Brain microvascular endothelial cell (primary cell): ENCODE measurements around the gene EVC.
"Not testable (repeated sequence)": the region's sequence is repeated elsewhere in the genome, so short reads cannot be mapped to it uniquely, and the experiment has no call there.

Experiments
- DNase-seq: peaks from one replicate; pipeline ENCODE4 v3.0.0-alpha.2; 2020
- H3K27ac ChIP-seq: fragments of 250-450 bp; sonication (Bioruptor Pico); 2 replicates; pipeline ENCODE4 v1.5.1; 2020; ENCODE audit warnings: mild to moderate bottlenecking, moderate library complexity
- H3K27me3 ChIP-seq: fragments of 250-450 bp; sonication (Bioruptor Pico); replicated peaks from 2 replicates; pipeline ENCODE4 v1.5.1; 2020; ENCODE audit warnings: mild to moderate bottlenecking
- H3K36me3 ChIP-seq: fragments of 250-450 bp; sonication (Bioruptor Pico); replicated peaks from 2 replicates; pipeline ENCODE4 v1.5.1; 2020; ENCODE audit warnings: mild to moderate bottlenecking
- H3K4me3 ChIP-seq: 2 replicates; pipeline ENCODE4 v1.5.1; 2011; ENCODE audit warnings: low read depth, mild to moderate bottlenecking, control low read depth, low read length, moderate library complexity
- in situ Hi-C: cut with HindIII; loops from 2 replicates; pipeline ENCODE4 v1.10.0; 2017; ENCODE audit warnings: low sequenced_read_pairs, low pct_ligation_motif_present
- TF ChIP-seq, protein P1 (sequence below): IDR thresholded peaks from 2 replicates; pipeline ENCODE4 v1.5.1; 2011; ENCODE audit warnings: low read depth, mild to moderate bottlenecking, moderate library complexity, low read length, control low read depth, inconsistent platforms; ENCODE audit errors: missing control alignments

Gene EVC

DNA sequence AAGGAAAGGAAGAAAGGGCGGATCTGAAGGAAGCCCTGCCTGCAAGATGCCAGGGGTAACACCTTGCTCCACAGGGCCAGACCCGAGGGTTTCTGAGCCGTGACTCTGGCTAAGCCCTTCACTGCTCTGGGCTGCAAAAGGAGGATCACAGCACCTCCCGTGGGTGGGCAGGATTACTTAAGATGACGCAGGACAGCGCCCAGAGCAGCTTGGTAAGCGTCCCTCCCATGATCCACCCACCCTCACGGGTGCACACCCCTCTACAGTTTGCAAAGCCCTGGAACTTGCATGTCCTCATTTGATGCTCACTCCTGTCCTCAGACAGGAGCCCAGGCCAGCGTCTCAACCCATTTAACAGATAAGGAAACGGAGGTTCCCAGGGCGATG is 117.0 kb downstream of the EVC start:
- no peak for DNase-seq
- in situ Hi-C loops: no loop called here
- Histone ChIP-seq H3K27ac (no peak overlapping the region), H3K27me3 (no peaks in the 10 kb centered on the region), H3K36me3 (peaks cover 24% of the 10 kb centered on the region), H3K4me3 (no peak overlapping the region)
- TF ChIP-seq, protein P1, sequence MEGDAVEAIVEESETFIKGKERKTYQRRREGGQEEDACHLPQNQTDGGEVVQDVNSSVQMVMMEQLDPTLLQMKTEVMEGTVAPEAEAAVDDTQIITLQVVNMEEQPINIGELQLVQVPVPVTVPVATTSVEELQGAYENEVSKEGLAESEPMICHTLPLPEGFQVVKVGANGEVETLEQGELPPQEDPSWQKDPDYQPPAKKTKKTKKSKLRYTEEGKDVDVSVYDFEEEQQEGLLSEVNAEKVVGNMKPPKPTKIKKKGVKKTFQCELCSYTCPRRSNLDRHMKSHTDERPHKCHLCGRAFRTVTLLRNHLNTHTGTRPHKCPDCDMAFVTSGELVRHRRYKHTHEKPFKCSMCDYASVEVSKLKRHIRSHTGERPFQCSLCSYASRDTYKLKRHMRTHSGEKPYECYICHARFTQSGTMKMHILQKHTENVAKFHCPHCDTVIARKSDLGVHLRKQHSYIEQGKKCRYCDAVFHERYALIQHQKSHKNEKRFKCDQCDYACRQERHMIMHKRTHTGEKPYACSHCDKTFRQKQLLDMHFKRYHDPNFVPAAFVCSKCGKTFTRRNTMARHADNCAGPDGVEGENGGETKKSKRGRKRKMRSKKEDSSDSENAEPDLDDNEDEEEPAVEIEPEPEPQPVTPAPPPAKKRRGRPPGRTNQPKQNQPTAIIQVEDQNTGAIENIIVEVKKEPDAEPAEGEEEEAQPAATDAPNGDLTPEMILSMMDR: no peak

DNA sequence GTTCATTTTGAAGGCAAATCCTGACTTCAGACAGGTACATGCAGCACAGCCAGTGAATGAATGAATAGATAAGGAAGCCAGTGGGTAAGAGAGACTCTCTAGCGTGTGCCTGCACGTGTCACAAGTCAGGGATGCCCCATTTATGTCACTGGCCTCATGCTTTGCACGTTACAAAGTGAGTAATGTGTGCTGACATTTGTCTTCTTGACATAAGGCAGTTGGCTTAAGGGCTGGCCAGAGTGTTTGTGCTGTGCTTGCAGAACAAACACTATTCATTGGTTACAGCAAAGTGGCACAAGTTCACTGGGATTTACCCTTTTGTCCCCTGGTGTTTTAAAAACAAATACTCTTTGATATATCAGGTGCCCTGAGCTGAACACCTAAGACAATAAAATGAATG is 125.9 kb downstream of the EVC start:
- no peaks in the 10 kb centered on the region for H3K36me3 ChIP-seq
- no peak for DNase-seq
- TF ChIP-seq, protein P1: no peak
- no peak overlapping the region for H3K27ac ChIP-seq
- in situ Hi-C loops: no loop called here
- no peak overlapping the region for H3K4me3 ChIP-seq
- H3K27me3 ChIP-seq: no peaks in the 10 kb centered on the region

DNA sequence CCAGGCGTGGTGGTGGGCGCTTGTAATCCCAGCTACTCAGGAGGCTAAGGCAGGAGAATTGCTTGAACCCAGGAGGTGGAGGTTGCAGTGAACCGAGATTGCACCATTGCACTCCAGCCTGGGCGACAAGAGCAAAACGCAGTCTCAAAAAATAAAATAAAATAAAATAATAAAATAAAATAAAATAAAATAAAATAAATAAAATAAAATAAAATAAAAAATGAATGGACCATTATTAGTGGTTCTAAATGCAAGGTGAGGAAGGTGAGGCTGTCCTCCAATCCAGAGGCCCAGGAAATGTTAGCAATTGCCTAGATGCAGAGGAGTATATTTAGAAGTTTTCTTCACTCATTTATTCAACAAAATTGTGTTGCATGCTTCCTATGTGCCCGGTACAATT is 126.5 kb downstream of the EVC start:
- DNase-seq, H3K4me3 ChIP-seq, H3K27me3 ChIP-seq, in situ Hi-C loops, H3K36me3 ChIP-seq, H3K27ac ChIP-seq: not testable (repeated sequence)

DNA sequence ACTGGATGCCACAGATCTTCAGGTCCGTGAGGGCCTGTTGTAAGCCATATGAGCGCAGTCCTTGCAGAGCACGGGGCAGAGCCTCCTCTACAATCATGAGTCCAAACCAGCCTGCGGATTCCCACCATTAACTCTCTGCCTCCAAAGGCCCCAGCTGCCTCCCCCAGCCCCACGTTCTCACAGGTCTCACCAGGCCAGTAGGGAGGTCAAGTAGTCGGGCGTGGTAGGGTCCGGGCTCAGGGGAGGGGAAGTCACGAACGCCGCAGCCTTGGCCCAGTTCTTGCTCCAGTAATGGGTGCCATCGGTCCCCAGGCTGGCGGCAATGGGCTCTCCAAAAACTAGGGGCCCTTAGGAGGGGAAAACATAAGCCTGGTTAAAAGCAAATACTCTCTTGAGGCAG is 128.3 kb downstream of the EVC start:
- Histone ChIP-seq H3K27me3 (peaks cover 4% of the 10 kb centered on the region), H3K4me3 (no peak overlapping the region), H3K27ac (no peak overlapping the region), H3K36me3 (no peaks in the 10 kb centered on the region)
- DNase-seq: no peak
- in situ Hi-C loops: no loop called here
- TF ChIP-seq, protein P1: no peak

DNA sequence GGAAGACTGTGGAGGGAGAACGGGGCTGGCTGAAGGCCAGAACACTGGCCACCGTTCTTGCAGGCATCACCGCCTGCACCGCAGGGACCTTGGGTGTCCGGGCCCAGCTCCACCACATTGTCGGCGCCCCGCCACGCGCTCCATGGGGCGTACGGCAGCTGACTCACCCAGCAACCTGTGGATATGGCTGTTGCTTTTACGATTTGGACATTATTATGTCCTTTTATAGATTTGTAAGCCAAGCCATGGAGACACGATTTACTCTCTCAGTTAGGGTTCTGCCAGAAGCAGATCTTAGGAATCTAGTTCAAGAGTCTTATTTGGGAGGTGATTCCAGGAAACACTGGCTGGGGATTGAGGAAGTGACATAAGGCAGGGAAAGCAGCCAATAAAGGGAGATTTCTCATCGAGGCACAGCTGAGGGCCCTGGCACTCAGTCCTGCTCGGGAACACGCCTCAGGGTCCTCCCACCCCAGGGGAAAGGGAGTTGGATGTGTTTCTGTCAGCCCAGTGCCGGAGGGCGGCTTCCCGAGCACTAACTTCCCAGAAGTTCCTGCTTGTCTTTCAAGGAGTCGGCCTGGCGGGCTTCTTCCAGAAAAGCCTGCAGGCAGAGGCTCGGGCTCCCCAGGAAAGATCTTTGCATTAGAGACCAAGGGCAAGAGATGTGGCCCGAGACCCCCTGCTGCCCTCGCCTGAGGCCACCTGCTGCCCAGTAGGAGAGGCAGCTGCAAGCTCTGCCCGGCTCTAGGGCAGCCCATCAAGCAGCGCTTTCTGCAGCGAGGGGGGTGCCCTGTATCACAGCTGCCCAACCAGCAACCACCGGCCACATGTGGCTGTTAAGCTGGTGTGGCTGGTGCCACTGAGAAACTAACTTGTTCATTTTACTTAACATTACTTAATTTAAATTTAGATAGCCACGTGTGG is 129.0 kb downstream of the EVC start:
- H3K4me3 ChIP-seq: no peak overlapping the region
- H3K36me3 ChIP-seq: no peaks in the 10 kb centered on the region
- in situ Hi-C loops: no loop called here
- no peak overlapping the region for H3K27ac ChIP-seq
- no peak for DNase-seq
- TF ChIP-seq, protein P1: no peak
- H3K27me3 ChIP-seq: peaks cover 8% of the 10 kb centered on the region

DNA sequence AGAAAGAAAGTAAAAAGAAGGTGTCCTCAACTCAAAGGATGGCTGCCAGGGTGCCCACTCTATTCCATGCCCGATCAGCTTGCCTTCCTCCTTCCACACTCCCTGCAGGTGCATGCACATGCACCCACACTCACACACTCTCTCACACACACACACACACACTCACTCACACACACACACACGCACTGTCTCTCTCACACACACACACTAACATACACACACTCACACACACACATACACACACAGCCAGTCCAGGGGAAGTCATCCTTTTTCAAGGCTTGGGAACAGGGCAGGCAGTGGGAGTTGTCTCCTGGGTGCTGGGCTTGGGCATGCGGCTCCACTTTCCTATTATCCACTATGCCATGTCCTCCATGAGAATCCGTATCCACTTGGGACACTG is 131.5 kb downstream of the EVC start:
- H3K36me3 ChIP-seq: no peaks in the 10 kb centered on the region
- in situ Hi-C loops: no loop called here
- H3K27me3 ChIP-seq: peaks cover 10% of the 10 kb centered on the region
- no peak overlapping the region for H3K4me3 ChIP-seq
- TF ChIP-seq, protein P1: no peak
- no peak overlapping the region for H3K27ac ChIP-seq
- DNase-seq: no peak
